Stimulated activated CD4-positive, alpha-beta T cell treated with anti-CD3 and anti-CD28 coated beads, Interleukin-15, amount 100 ng/mL, for 1 hour (primary cell): ENCODE results near the gene GPR22.

ENCODE experiments used
- DNase-seq, 2 donors: peaks; one replicate each; pipeline ENCODE4 v3.0.0-alpha.2; 2020; ENCODE audit warnings: low read depth in 1 of 2, low spot score in 1 of 2

GPR22 gene

GRCh38 chr7:107479303-107479702 lies 9.4 kb downstream of the GPR22 start:
- DNase-seq = no peak

- DNase-seq = no peak
Measured at GRCh38 chr7:107480932-107481331, 11.1 kb downstream of the GPR22 start.

- no peak for DNase-seq
Measured at GRCh38 chr7:107482571-107482970, 12.7 kb downstream of the GPR22 start.

- DNase-seq = no peak
Measured at GRCh38 chr7:107486041-107486440, 16.2 kb downstream of the GPR22 start.

- no peak for DNase-seq
Measured at GRCh38 chr7:107492875-107493274, 23.0 kb downstream of the GPR22 start.

GRCh38 chr7:107494315-107494751 lies 24.5 kb downstream of the GPR22 start:
- DNase-seq = no peak

- DNase-seq = no peak
Measured at GRCh38 chr7:107494884-107495283, 25.0 kb downstream of the GPR22 start.

- no peak for DNase-seq
Measured at GRCh38 chr7:107495516-107495915, 25.7 kb downstream of the GPR22 start.

- DNase-seq = no peak
Measured at GRCh38 chr7:107499731-107500130, 29.9 kb downstream of the GPR22 start.

GRCh38 chr7:107501593-107501992 lies 31.7 kb downstream of the GPR22 start:
- DNase-seq = no peak

GRCh38 chr7:107502154-107502553 lies 32.3 kb downstream of the GPR22 start:
- no peak for DNase-seq

GRCh38 chr7:107502797-107503196 lies 32.9 kb downstream of the GPR22 start:
- no peak for DNase-seq

- DNase-seq = no peak
Measured at GRCh38 chr7:107503687-107504086, 33.8 kb downstream of the GPR22 start.

GRCh38 chr7:107505362-107505761 lies 35.5 kb downstream of the GPR22 start:
- no peak for DNase-seq

- no peak for DNase-seq
Measured at GRCh38 chr7:107505997-107506673, 36.3 kb downstream of the GPR22 start.

GRCh38 chr7:107506674-107507339 lies 37.0 kb downstream of the GPR22 start:
- DNase-seq = no peak
